OCI-M2 (cell line): ENCODE data around the gene RPS6KA4.

Source experiments
- DNase-seq: peaks from one replicate; lab custom pipeline; 2025; ENCODE audit not compliant: unreplicated experiment; lab: John Stamatoyannopoulos, UW

RPS6KA4 gene

DNA sequence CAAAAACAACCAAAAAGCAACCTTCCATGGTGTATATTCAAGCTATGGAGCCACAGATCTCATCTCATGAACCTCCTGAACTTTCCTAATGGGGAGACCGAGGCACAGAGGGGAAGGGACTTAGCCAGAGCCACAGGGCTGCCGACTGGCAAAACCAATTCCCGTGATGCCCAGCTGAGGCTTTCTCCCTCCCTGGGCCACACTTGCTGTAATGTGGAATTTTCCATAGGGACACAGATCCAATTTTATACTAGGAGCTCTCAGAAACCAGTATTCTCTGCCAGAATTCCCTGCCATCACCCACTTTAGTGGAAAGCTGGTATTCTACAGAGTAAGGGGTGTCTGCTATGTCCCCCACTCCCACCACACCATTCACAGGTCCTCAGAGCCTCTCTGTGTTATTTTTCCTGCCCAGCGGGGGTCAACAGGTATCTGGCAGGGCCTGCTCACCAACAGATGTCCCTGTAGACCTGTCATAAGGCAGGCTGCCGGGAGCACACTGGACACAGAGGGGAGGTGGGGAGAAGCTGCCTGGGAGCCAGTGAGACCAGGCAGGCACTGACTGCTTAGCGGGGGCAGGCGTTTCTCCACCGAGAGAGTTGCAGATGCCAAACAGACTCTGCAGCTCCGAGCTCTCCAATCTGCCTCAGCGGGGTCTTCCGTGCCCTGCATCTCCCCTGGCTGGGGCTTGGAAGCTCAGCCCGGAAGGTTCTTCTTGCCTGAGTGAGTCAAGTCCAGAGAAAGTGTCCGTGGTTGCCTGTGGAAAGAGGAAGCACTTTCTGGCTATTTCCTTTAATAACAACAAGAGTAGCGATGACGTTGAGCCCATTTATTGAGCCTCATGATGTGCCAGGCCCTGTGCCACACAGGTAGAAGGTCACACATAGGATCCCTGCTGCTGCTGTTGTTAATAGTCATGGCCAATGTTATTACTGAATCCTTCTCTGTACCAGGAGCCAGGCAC is 26.3 kb downstream of the RPS6KA4 start:
- no peak for DNase-seq

DNA sequence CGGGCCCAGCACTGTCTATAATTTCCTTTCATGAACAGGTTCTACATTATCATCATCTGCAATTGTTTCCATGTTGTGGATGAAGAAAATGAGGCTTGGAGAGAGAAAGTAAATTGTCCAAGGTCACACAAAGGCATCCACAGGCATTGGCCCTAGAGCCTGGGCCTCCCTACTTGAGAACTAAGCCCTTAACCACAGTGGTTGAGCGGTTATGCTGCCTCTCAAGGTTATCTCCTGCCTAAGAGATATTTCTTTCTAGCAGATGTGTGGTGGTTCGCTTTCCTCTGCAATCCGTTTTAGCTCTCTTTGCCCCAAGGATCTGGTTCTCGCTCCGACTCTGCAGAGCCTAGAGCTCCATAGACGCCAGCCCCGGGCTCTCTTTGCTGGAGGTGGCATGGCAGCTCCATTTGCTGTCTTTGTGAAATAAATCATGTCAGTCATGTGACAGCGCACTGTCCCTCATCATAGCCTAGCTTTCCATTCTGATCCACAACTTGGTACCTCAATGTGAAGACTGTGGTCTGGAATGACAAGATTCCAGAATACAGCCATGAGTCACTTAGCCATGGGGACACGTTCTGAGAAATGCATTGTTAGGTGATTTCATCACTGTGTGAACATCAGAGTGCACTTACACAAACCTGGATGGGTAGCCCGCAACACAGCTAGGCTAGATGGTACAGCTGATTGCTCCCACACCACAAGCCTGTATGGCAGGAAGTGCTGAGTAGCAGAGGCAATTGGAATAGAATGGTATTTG is 27.2 kb downstream of the RPS6KA4 start:
- DNase-seq = no peak

DNA sequence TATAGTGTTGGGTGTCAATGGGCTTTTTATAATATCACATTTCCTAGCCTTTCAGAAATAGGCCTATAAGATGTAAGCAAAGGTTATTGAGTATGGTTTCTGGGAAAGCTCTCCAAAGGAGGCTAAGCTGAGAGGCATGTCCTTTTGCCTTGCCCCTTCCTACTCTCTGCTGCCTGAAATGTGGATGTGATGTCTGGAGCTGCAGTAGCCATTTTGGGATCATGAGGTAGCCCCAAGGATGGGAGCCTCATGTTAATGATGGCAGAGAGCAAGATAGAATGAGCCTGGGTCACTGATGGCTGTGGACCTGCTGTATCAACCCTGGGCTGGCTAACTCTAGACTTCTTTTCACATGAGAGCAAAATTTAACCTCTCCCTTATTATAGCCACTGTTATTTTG is 29.0 kb downstream of the RPS6KA4 start:
- no peak for DNase-seq

DNA sequence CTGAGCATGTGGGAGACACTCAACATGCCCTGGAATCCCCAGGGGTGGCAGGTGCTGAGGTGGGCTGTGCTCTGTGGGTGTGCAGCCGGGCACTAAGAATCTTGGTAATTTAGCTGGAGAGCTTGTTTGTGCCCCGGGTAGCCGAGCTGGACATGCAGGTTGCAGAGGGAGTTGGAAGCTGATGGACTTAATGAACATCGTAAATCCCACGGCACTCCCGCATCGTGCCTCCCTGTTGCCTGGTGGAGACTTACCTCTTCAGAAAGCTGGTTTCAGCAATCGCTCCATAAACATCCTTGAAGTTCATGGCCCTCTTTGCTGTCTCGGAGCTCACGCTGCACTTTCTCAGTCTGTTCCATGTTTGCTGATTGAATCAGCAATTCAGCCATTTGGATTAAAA is 29.9 kb downstream of the RPS6KA4 start:
- DNase-seq = no peak

DNA sequence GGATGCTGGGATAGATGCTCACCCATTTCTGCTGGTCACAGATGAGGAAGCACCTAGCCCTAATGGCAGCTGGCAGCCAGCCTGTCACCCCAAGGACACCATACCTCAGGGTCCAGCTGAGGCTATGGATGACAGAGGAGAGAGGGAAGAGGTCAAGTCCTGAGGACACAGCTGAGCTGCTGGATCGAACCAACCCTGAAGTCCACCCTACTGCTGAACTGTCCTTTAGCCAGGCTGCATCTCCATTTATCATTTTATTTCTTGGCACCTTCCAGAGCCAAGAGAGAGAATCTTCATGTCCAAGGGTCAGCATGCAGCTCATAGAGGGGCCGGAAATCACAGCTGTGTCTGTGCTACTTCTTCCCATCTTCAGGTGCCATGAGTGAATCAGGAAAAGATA is 30.9 kb downstream of the RPS6KA4 start:
- no peak for DNase-seq

DNA sequence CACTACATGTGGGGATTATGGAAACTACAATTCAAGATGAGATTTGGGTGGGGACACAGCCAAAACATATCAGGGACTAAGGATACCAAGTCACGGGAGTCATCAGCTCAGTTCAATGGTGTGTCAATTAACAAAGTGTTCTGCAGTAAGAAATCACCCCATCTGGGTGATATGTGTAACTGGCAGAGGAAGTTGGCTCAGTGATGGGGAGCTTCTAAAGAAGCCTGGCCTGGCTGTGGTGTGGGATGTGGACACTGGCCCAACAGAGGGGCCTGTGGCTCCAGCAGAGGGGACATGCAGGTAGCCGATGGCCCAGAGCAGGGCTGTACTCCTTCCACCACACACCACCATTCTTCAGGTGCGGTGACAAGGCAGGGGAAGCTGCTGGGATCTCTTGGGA is 31.6 kb downstream of the RPS6KA4 start:
- DNase-seq = no peak

DNA sequence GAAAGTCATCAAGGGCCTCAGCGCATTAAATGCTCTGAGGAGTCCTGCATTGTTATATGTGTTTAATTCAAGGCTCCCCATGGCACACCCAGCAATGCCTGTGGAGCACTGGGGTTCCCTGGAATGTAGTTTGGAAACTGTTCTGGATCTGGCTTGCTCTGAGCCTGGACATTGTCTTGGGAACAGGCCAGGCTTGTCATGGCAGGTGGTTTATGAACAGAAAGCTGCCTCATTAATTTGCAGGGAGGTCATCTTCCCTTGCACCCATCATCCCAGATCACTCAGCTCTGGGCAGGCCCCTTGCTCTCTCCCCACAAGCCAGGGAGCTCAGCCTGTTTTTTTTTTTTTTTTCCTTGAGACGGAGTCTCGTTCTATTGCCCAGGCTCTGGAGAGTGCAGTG is 32.9 kb downstream of the RPS6KA4 start:
- no peak for DNase-seq

DNA sequence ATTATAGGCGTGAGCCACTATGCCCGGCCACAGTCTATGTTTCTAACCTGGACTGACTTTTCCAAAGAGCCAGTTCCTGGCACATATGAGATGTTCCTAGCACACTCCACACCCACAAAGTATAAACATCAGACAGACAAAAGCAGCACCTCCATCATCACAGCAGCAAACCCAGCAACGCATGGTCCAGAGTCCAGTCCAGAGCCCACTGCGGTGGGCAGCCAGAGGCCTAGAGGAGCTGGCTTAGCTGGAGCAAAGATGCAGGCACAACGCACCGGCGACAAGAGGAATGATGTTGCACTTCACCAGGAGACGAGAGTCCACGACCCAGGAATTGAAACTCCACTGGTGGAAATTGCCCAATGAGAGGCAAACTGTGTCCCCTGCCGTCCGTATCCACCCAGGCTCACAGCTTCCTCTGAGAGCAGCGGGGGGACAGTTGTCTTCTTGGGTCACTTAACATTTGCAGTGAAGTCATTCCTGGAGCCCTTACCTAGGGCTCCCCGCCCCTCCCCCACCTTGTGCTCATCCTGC is 36.6 kb downstream of the RPS6KA4 start:
- DNase-seq = no peak

DNA sequence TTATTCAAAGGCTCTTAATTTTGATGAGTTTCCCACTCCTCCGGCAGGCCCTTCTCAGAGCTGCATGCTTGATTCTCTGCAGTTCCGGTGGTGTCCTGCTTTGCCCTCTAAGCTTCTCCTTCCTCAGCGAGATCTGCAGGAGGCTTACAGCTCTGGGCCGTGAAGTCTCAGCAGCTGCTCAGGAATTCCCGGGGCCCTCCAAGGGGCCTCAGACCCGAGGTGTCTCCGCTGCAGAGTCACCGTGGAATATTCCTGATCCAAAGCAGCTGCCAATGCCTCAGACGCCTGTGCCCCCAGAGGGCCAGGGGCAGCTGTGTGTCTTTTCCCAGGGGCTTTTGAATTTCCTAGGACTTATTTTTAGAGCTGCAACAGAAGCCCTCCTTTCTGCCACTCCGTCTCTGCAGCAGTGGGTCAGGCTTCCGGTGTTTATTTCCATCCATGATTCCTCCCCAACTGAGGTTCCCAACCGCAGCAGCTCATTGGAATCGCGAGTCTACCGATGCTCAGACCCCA is 37.2 kb downstream of the RPS6KA4 start:
- no peak for DNase-seq

DNA sequence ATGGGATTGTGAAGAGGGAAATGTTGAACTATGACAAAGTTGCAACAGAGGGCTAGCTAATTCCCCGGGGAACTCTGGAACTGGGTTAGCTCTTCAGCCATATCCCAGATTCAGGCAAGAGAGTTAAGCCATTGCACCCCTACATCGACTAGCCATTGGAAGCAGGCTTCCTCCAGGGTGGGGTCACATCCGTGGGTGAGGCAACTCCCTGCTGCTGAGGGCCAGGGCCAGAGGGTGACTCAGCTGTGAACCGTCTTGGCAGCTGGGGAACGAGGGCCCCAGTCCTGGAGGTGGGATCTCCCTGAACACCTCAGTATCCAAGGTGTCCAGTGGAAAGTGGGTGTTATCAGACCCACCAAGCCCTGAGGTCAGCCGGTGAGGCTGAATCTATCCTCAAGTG is 41.1 kb downstream of the RPS6KA4 start:
- no peak for DNase-seq

DNA sequence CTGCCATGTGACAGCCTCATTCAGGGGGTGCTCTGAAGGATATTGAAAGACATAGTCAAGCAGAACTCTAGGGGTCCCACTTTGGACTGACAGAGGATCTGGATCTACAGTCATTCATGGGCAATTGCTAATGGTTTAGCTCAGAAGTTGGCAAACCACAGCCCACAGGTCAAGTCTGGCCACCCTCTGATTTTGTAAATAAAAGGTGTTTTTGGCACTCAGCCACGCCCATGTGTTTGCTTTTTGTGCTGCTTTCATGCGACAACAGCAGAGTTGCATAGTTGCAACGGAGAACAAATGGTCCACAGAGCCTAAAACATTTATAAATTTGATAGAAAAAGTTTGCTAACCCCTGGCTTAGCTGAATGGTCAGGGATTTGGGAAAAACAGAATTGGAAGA is 41.7 kb downstream of the RPS6KA4 start:
- DNase-seq = no peak

DNA sequence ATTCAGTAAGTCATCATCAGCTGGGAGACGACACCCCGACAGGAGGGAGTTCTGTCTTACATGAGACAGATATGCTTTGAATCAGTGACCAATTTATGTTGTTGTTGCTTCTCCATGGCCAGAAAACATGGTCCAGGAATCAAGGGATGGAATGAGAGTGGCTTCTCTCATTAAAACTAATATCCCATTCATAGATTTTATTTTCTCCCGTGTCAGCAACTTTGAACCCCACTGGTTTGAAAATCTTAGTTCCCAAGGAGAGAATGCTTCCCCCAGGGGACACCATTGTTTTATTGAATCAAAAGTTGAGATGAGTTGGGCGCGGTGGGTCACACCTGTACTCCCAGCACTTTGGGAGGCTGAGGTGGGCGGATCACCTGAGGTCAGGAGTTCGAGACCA is 42.8 kb downstream of the RPS6KA4 start:
- DNase-seq = no peak

DNA sequence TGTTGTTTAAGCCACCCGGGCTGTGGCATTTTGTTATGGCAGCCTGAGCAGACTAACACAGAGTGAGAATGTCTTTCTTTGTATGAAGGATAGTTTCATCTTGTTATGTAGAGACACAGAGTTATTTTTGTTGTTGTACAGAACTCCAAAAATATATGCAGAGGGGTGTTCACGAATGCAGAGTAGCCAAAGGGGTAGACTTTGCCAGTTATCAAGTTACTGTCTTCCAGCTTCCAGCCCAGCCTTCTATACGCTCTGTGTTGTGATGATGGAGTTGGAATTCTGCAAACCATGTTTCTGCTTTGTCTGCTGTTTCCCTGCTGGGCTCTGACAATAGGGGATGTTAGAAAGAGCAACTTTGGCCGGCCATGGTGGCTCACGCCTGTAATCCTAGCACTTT is 44.1 kb downstream of the RPS6KA4 start:
- no peak for DNase-seq

DNA sequence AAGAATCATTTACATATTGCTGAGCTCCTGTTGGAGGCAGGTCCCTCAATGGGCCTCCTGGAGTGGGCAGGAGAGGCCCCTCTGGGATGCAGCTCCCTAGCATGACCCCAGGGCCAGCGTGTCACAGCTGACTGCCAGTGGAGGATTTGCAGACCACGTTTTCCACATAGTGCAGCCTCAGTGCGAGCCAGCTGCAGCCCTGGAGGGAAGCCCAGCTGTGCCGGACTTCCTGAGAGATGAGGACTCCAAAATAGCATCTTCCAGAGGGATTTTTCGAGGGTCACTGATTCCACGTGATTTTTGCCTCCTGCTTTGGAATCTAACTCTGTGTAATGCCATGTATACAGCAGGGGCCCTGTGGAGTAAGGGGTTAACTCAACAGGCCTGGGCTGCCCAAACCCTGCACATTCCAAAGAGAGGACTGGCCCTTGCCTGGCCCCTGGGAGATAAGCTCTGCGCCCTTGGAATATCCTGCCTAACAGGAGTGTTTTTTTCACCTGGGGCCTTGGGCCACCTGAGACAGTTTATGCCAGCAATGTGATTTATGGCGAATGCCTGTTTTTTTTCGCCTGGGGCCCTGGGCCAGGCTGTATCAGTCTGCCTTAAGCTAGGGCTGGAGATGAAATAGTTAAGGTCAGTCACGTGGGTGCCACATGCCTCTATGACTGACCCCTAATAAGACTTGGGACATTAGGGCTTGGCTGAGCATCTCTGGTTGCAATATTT is 47.4 kb downstream of the RPS6KA4 start:
- DNase-seq = no peak

DNA sequence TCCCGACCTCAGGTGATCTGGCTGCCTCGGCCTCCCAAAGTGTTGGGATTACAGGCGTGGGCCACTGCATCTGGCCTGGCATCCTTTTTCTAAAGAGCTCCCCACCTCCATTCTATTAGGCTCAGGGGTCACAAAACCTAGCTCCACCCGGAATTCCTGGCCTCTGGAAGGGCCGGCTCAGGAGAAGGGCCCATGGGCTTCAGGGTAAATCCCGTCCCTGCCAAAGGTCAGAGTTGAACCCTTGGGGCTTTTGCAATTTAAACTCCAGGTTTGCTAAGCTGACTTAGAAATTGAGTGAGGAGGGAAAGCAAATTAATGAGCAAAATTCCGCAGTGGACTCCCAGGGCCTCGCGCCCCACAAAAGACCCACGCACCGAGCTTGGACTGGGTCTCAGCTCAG is 48.3 kb downstream of the RPS6KA4 start:
- no peak for DNase-seq

DNA sequence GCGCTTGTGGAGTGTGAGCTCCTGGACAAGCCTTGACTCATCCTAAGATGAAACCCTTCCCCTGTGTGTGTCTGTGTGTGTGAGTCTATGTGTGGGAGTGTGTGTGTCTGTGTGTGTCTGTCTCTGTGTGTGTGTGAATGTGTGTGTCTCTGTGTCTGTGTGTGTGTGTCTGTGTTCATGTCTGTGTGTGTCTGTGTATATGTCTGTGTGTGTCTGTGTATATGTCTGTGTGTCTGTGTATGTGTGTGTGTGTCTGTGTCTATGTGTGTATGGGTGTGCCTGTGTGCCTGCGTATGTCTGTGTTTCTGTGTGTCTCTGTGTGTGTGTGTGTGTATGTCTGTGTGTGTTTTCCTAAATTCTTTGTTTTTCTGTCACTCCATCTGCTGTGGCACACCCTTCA is 48.7 kb downstream of the RPS6KA4 start:
- DNase-seq = no peak

DNA sequence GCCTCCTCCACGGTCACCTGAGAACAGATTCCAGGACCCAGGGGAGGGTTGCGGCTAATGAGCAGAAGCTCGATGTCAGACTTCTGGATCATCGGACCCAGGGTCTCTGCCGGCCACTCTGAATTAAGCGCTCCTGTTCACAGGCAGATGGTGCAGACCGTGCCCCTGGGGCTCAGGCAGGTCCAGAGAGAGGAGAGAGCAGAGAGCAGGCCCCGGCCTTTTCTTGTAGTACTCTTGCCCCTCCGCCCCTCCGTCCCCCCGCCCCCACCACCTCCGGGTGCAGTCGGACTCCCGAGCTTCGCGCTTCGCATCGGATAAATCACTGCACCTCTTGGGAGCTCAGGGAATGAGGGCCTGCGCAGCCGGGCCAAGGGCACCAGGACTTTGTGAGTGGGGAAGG is 50.3 kb downstream of the RPS6KA4 start:
- no peak for DNase-seq

DNA sequence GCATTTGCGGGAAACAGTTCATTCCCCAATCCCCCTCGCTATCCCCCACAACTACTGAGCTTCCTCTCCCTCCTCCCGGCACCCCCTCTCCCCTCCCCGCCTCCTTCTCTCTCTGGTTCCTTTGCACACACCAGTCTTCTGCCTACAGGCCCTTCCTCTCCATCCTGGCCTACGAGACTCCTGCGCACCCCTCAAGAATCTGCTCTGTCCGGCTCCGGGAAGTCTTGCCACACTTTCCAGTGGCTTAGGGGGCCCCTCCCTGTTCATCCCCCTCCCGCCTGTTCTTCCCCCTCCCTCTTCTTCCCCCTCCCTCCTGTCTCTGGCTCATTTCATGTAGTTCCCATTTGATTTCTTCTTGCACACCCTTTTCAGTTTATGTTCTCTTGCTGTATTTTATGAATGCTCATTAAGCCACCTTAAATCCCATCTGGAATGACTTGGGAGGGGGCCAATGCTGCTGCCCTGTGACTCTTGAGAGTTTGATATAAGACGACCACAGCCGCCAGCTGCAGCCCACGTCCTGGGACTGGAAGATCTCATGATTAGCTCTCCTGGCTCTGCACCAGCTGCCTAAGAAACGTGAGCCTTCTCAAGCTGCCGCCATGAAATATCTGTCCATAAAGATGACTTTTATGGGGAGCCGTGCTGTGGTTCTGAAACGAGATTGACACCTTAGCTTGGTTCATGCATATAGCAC is 50.9 kb downstream of the RPS6KA4 start:
- no peak for DNase-seq

DNA sequence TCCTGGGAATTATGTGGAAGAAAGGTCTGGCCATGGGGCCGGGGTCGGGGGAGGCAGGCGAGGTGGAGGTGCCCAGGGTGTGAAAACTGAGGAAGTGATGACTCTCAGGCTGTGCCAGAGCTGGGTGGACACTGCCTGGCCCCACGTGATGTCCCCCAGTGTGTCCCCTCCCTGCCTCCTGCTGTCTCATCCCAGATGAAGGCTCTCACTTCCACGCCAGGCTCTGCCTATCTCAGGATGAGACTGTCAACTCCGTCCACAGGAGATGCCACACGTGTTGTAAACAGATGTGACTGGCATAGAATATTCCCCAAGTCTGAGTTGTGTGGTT is 51.4 kb downstream of the RPS6KA4 start:
- no peak for DNase-seq

DNA sequence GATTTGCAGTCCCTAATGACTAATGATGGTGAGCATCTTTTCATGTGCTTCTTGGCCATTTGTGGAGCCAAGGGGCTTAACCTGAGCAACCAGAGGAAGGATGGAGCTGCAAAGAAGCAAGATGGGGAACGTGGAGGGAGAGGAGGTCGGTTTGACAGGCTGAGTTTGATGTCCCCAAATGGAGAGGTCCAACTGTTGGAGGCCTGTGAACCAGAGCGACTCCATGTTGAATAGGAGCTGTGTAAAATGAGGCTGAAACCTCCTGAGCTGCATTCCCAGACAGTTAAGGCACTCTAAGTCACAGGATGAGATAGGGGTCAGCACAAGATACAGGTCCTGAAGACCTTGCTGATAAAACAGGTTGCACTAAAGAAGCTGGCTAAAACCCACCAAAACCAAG is 54.5 kb downstream of the RPS6KA4 start:
- DNase-seq = no peak

DNA sequence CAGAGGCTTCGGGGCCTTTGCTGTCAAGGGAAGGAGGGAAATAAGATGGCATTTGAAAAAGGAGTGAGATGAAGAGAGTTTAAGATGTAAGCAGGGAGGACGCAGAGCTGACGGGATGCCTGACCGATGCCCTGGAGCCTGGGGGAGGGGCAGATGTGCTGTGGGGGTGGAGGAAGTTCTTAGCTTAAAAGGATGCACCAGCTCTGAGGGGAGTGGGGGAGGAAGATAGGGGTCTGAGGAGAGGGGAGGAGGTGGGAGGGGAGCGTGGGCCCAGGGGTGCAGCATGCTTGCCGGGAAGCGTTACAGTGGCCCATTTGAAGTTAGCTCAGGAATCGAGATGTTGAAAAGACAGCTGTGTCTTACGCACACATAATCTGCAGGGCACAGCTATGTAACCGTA is 56.3 kb downstream of the RPS6KA4 start:
- no peak for DNase-seq
